ENCODE data around the gene RFESD.

DNA sequence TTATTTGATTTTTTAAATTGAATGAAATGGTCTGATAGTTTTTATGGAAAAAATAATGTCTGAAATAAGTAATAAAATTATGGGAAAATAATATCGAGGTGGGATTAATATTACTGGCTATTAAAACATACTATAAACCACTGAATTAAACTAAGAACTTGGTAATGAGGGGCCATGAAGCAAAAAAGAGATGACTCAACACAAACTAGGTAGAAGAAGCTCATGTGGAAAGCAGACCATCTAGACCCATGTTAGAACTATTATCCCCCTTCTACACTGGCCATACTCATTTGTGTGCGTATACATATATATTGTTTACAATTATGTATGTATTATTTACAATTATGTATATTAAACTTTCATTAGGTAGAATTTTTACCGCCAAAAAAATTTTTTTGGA, 35.2 kb upstream of the RFESD start:
- TF ChIP-seq, protein P1, sequence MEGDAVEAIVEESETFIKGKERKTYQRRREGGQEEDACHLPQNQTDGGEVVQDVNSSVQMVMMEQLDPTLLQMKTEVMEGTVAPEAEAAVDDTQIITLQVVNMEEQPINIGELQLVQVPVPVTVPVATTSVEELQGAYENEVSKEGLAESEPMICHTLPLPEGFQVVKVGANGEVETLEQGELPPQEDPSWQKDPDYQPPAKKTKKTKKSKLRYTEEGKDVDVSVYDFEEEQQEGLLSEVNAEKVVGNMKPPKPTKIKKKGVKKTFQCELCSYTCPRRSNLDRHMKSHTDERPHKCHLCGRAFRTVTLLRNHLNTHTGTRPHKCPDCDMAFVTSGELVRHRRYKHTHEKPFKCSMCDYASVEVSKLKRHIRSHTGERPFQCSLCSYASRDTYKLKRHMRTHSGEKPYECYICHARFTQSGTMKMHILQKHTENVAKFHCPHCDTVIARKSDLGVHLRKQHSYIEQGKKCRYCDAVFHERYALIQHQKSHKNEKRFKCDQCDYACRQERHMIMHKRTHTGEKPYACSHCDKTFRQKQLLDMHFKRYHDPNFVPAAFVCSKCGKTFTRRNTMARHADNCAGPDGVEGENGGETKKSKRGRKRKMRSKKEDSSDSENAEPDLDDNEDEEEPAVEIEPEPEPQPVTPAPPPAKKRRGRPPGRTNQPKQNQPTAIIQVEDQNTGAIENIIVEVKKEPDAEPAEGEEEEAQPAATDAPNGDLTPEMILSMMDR (IDR thresholded peaks at IDR 0.05), result no peak
- TF ChIP-seq POLR2AphosphoS5 (IDR thresholded peaks at IDR 0.05), result no peak
- TF ChIP-seq POLR2A (IDR thresholded peaks at IDR 0.05), result no peak
- no peak for TF ChIP-seq EP300 (IDR thresholded peaks at IDR 0.05)
